HepG2 (cell line): ENCODE measurements around the gene NDEL1. TPM values are rescaled to one million over a fixed set of nuclear protein-coding genes. Genes with fewer than 3 reads are reported as not detected.
A peak's percentile ranks its signal among the peaks of the same experiment; 100 is the strongest.

Experiments
- ATAC-seq: fragments of 200-7000 bp; cut with Tn5 transposase; 3 replicates; pipeline ENCODE4 v1.9.1; 2020; ENCODE audit warnings: mild to moderate bottlenecking, moderate library complexity
- BruUV-seq: library from RNA; stranded (reverse); fragments of 400-500 nt; replicated peaks from 2 replicates; lab custom pipeline; 2021; lab: Mats Ljungman, UMichigan
- CTCF ChIA-PET: fragments of 300-600 bp; formaldehyde crosslinking; extraction: SDS; loops from one replicate; lab custom pipeline; 2021; ENCODE audit warnings: low total read pairs, inconsistent platforms, low intra/inter-chr PET ratio; lab: Yijun Ruan, JAX
- POLR2A ChIA-PET: fragments of 350-600 bp; sonication (Branson Sonifier 250); formaldehyde crosslinking; loops from one replicate; lab custom pipeline; 2020; ENCODE audit warnings: antibody characterized with exemption, inconsistent platforms; lab: Yijun Ruan, JAX
- DNase-seq: peaks from one replicate; pipeline ENCODE4 v3.0.0-alpha.2; 2015; ENCODE audit warnings: low spot score
- FAIRE-seq: peaks from 3 replicates; lab custom pipeline; 2011; peaks lifted over from hg19 to GRCh38; lab: Jason Lieb, UNC
- H2AFZ ChIP-seq: one replicate; pipeline ENCODE4 v1.6.1; 2011; ENCODE audit warnings: low read length, inconsistent platforms
- H3K27ac ChIP-seq: fragments of 300-600 bp; 3 replicates; pipeline ENCODE4 v1.8.0; 2011; ENCODE audit warnings: mixed run types, mild to moderate bottlenecking, mixed read lengths, low read length, inconsistent platforms; ENCODE audit not compliant: insufficient read depth; ENCODE audit errors: extremely low read length
- H3K27me3 ChIP-seq, 2 experiments: fragments of 200-600 bp in 1 of 2; 2 replicates in 1 of 2; 3 replicates in 1 of 2; pipeline versions ENCODE4 v1.6.0 to v1.8.0; 2011; ENCODE audit warnings: low read length in 2 of 2, mild to moderate bottlenecking in 2 of 2, moderate library complexity in 2 of 2, inconsistent platforms in 1 of 2; ENCODE audit not compliant: insufficient read depth in 2 of 2, control insufficient read depth in 1 of 2
- H3K36me3 ChIP-seq, 2 experiments: fragments of 200-600 bp in 1 of 2; replicated peaks in 1 of 2; 2 replicates in 1 of 2; 3 replicates in 1 of 2; pipeline versions ENCODE4 v1.5.1 to v1.8.0; 2011; ENCODE audit warnings: low read length in 2 of 2, inconsistent platforms in 1 of 2; ENCODE audit not compliant: insufficient read depth in 2 of 2, control insufficient read depth in 1 of 2
- H3K4me1 ChIP-seq: 2 replicates; pipeline ENCODE4 v1.5.1; 2012; ENCODE audit warnings: low read length, inconsistent platforms; ENCODE audit not compliant: insufficient read depth
- H3K4me2 ChIP-seq: 2 replicates; pipeline ENCODE4 v1.6.0; 2011; ENCODE audit warnings: low read depth, low read length, inconsistent platforms
- H3K4me3 ChIP-seq, 3 experiments: fragments of 200-600 bp in 1 of 3; sonication (generic), shearing (Covaris generic) in 1 of 3; replicated peaks in 1 of 3; 2 replicates each; pipeline ENCODE4 v1.5.1; 2011 to 2016; ENCODE audit warnings: low read length in 3 of 3, inconsistent platforms in 2 of 3, low read depth in 2 of 3, mild to moderate bottlenecking in 2 of 3, control low read depth in 1 of 3, mixed read lengths in 1 of 3; ENCODE audit not compliant: insufficient read depth in 1 of 3
- H3K79me2 ChIP-seq: one replicate; pipeline ENCODE4 v1.6.1; 2011; ENCODE audit warnings: low read length, inconsistent platforms; ENCODE audit not compliant: insufficient read depth
- H3K9ac ChIP-seq: 2 replicates; pipeline ENCODE4 v1.6.0; 2011; ENCODE audit warnings: mild to moderate bottlenecking, low read depth, low read length, inconsistent platforms; ENCODE audit not compliant: insufficient read depth
- H3K9me3 ChIP-seq: 2 replicates; pipeline ENCODE4 v1.5.1; 2012; ENCODE audit warnings: mild to moderate bottlenecking, low read length
- H4K20me1 ChIP-seq: 2 replicates; pipeline ENCODE4 v1.6.0; 2011; ENCODE audit warnings: inconsistent platforms, mild to moderate bottlenecking, low read length, moderate library complexity; ENCODE audit not compliant: insufficient read depth
- AHR ChIP-seq: IDR thresholded peaks from 2 replicates; pipeline ENCODE4 v1.6.1; 2018; ENCODE audit warnings: missing genetic modification reagents, missing compliant biosample characterization
- CEBPB ChIP-seq: IDR thresholded peaks from 2 replicates; pipeline ENCODE4 v1.6.1; 2011; ENCODE audit warnings: low read depth, low read length, improper control_type of control experiment, borderline replicate concordance
- ETS1 ChIP-seq: sonication (generic); formaldehyde crosslinking; IDR thresholded peaks from 2 replicates; pipeline ENCODE4 v1.4.0; 2020; ENCODE audit warnings: missing genetic modification reagents
- HMG20A ChIP-seq: IDR thresholded peaks from 2 replicates; pipeline ENCODE4 v1.6.1; 2016; ENCODE audit warnings: borderline replicate concordance
- HMGXB3 ChIP-seq: sonication (generic); formaldehyde crosslinking; IDR thresholded peaks from 2 replicates; pipeline ENCODE4 v1.4.0; 2020; ENCODE audit warnings: missing genetic modification reagents, borderline replicate concordance
- HOXA5 ChIP-seq: sonication (generic); formaldehyde crosslinking; IDR thresholded peaks from 2 replicates; pipeline ENCODE4 v1.4.0; 2020; ENCODE audit warnings: missing genetic modification reagents
- IRF2 ChIP-seq: IDR thresholded peaks from 2 replicates; pipeline ENCODE4 v1.6.1; 2018; ENCODE audit warnings: missing genetic modification reagents, missing compliant biosample characterization
- KAT8 ChIP-seq: IDR thresholded peaks from 2 replicates; pipeline ENCODE4 v1.6.1; 2016; ENCODE audit warnings: missing genetic modification reagents, missing compliant biosample characterization
- MED1 ChIP-seq: sonication (generic); formaldehyde crosslinking; IDR thresholded peaks from 2 replicates; pipeline ENCODE4 v1.4.0; 2020; ENCODE audit warnings: missing genetic modification reagents
- MIXL1 ChIP-seq: IDR thresholded peaks from 2 replicates; pipeline ENCODE4 v1.6.1; 2016
- RXRB ChIP-seq: IDR thresholded peaks from 2 replicates; pipeline ENCODE4 v1.6.1; 2016; ENCODE audit warnings: borderline replicate concordance, missing genetic modification reagents, missing compliant biosample characterization
- SOX5 ChIP-seq: IDR thresholded peaks from 2 replicates; pipeline ENCODE4 v1.6.1; 2016; ENCODE audit warnings: borderline replicate concordance
- SOX6 ChIP-seq, 2 experiments: fragments of 450-650 bp in 1 of 2; sonication (generic) in 1 of 2; formaldehyde crosslinking in 1 of 2; IDR thresholded peaks; 2 replicates each; pipeline versions ENCODE4 v1.4.0 to v1.6.1; 2017 to 2020; ENCODE audit warnings: antibody characterized with exemption in 1 of 2, mild to moderate bottlenecking in 1 of 2, missing genetic modification reagents in 1 of 2
- TFAP4 ChIP-seq: sonication (generic); IDR thresholded peaks from 2 replicates; pipeline ENCODE4 v1.6.1; 2016; ENCODE audit warnings: low read depth, borderline replicate concordance
- ZBTB25 ChIP-seq: IDR thresholded peaks from 2 replicates; pipeline ENCODE4 v1.6.1; 2018; ENCODE audit warnings: missing genetic modification reagents
- ZNF3 ChIP-seq: IDR thresholded peaks from 2 replicates; pipeline ENCODE4 v1.7.0; 2017; ENCODE audit warnings: inconsistent platforms
- ZNF703 ChIP-seq: sonication (generic); formaldehyde crosslinking; IDR thresholded peaks from 2 replicates; pipeline ENCODE4 v1.5.1; 2020; ENCODE audit warnings: missing genetic modification reagents, mild to moderate bottlenecking, moderate library complexity, borderline replicate concordance
- ZNF816 ChIP-seq: sonication (generic); formaldehyde crosslinking; IDR thresholded peaks from 2 replicates; pipeline ENCODE4 v1.8.0; 2022; ENCODE audit warnings: missing genetic modification reagents, mild to moderate bottlenecking, borderline replicate concordance
- WGBS: methylation state at CpG from one replicate; pipeline ENCODE4 v1.1.6; 2017; ENCODE audit warnings: low lambda C conversion rate; 5-methylcytosine and 5-hydroxymethylcytosine counted together
- in situ Hi-C: cut with HindIII; loops from 2 replicates; pipeline ENCODE4 v1.10.0; 2017; ENCODE audit warnings: low pct_unique_long_range_greater_than_20kb; ENCODE audit not compliant: extremely low pct_ligation_motif_present
- intact Hi-C: fragments of 100-400 bp; cut with micrococcal nuclease; formaldehyde crosslinking; loops from one replicate; pipeline ENCODE4 v1.10.0; 2022; ENCODE audit not compliant: unreplicated experiment
- polyA plus RNA-seq, 8 experiments: library from polyadenylated mRNA; depleted of rRNA in 3 of 8; stranded (reverse) in 7 of 8; unstranded in 1 of 8; fragments of >200 nt; fragmentation: Illumina TruSeq in 4 of 8; extraction: Trizol in 4 of 8; gene quantifications; 2 replicates each; pipeline versions ENCODE4 v1.2.1 to v1.2.3, GENCODE V29; 2011 to 2016; ENCODE audit warnings: low read depth in 4 of 8, missing spikeins in 1 of 8, mixed read lengths in 1 of 8; ENCODE audit not compliant: insufficient read depth in 1 of 8
- total RNA-seq, 5 experiments: library from RNA; depleted of rRNA; stranded (reverse); fragments of >200 nt; fragmentation: Illumina TruSeq; extraction: Trizol; gene quantifications; 2 replicates each; pipeline ENCODE4 v1.2.3, GENCODE V29; 2016; ENCODE audit warnings: low read depth in 1 of 5

Gene NDEL1
- total and polyA plus RNA-seq, 2 of the 13 experiments (the other 11 are each of a cell fraction or from before 2014, with no cell fraction given) = 59.8 to 153 TPM

GRCh38 chr17:8417806-8418205, 17.9 kb upstream of the NDEL1 start:
- Histone ChIP-seq H3K27ac (peak overlapping the region; percentile 5), H3K9ac (0 out of 2 replicates have a peak overlapping the region, but pooled peaks have one; percentile 6), H3K4me3 (peak overlapping the region in 1 of 3 experiments; percentile 30; a peak in 1 of 6 replicates), H4K20me1 (no peaks in the 10 kb centered on the region), H3K36me3 (no peaks in the 10 kb centered on the region), H3K4me1 (peaks cover 70% of the 10 kb centered on the region), H3K27me3 (no peaks in the 10 kb centered on the region), H2AFZ (peak overlapping the region; percentile 42), H3K4me2 (peak overlapping the region; percentile 56), H3K79me2 (no peaks in the 10 kb centered on the region), H3K9me3 (no peaks in the 10 kb centered on the region)
- POLR2A ChIA-PET = interaction anchor here (0.7 to 0.8 kb wide), 2 partner anchors 18 to 291 kb away, joined by 3 to 6 read pairs; partner anchors contain the start of gene NDEL1
- FAIRE-seq (peak; percentile 74), DNase-seq (peak; percentile 63), ATAC-seq (peak; percentile 70)
- in situ Hi-C loops (no loop called here), intact Hi-C loops (no loop called here)
- 8% methylated on average over 4 of the region's 4 CpGs for WGBS
- no TSS peak for BruUV-seq
- CTCF ChIA-PET = no interaction called here
- TF ChIP-seq ZBTB25 (CRISPR knock-in tag) (peak; percentile 81), SOX6 (IDR thresholded peaks at IDR 0.05) (no peak), SOX6 (CRISPR knock-in tag; IDR thresholded peaks at IDR 0.05) (peak; percentile 66; the same call in 1 of the 2 replicates), HOXA5 (CRISPR knock-in tag) (0 out of 2 replicates have a peak, but pooled peaks have one; percentile 28), AHR (CRISPR knock-in tag) (no peak), ZNF816 (CRISPR knock-in tag) (no peak), ETS1 (CRISPR knock-in tag) (no peak), ZNF703 (CRISPR knock-in tag) (no peak), RXRB (CRISPR knock-in tag) (peak; percentile 39; the same call in 1 of the 2 replicates), TFAP4 (peak; percentile 60; the same call in 1 of the 2 replicates), HMG20A (CRISPR knock-in tag) (peak; percentile 83), HMGXB3 (CRISPR knock-in tag) (peak; percentile 53; the same call in 1 of the 2 replicates), CEBPB (peak; percentile 84), IRF2 (CRISPR knock-in tag) (peak; percentile 59; the same call in 1 of the 2 replicates), MIXL1 (CRISPR knock-in tag) (0 out of 2 replicates have a peak, but pooled peaks have one; percentile 15), SOX5 (CRISPR knock-in tag) (peak; percentile 45; the same call in 1 of the 2 replicates), MED1 (CRISPR knock-in tag) (peak; percentile 39; the same call in 1 of the 2 replicates), ZNF3 (CRISPR knock-in tag) (peak; percentile 70; the same call in 1 of the 2 replicates), KAT8 (peak; percentile 52; the same call in 1 of the 2 replicates)
